Astrocyte of the spinal cord (primary cell): ENCODE results near the gene PRPF8.

Experiments used
- DNase-seq: peaks from one replicate; pipeline ENCODE4 v3.0.0; 2011; ENCODE audit warnings: low read depth, low spot score
- H3K4me3 ChIP-seq: 2 replicates; pipeline ENCODE4 v1.5.1; 2011; ENCODE audit warnings: low read depth, mild to moderate bottlenecking, low read length, moderate library complexity
- in situ Hi-C: cut with HindIII; loops from 2 replicates; pipeline ENCODE4 v1.10.0; 2017; ENCODE audit warnings: low sequenced_read_pairs
- TF ChIP-seq, protein P1 (sequence below): IDR thresholded peaks from 2 replicates; pipeline ENCODE4 v1.5.1; 2012; ENCODE audit warnings: low read depth, mild to moderate bottlenecking, low read length, inconsistent platforms

PRPF8 gene

DNA sequence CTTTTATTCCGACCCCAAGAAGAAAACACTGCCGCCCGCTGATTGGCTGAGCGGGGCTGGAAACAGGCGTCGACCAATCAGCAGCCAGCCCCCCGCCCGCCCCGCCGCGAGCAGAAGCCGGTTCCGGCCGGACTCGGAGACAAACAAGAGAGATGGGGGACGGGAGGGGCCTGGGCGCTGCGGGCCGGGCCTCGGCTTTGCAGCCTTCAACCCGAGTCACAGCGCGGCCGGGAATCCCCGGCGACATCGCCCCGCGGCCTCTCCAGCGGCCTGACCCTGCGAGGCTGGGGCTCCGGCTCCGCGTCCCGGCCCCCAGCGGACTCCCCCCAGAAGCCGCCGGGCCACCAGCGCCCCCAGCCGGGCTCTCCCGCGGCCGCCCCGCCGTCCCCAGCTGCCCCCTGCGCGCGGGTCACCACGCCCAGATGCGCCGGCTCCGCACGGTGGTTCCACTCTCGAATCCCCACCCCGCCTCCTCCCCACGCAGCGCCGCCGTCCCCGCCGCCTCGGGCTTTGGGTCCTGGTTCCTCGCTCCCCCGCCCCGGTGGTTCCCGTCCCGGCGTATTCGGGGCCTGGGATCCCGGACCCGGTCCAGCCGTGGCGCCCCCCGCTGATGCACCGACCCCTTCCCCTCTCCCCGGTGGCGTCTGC lies 55.7 kb downstream of the PRPF8 start:
- peak; percentile 96 for DNase-seq

DNA sequence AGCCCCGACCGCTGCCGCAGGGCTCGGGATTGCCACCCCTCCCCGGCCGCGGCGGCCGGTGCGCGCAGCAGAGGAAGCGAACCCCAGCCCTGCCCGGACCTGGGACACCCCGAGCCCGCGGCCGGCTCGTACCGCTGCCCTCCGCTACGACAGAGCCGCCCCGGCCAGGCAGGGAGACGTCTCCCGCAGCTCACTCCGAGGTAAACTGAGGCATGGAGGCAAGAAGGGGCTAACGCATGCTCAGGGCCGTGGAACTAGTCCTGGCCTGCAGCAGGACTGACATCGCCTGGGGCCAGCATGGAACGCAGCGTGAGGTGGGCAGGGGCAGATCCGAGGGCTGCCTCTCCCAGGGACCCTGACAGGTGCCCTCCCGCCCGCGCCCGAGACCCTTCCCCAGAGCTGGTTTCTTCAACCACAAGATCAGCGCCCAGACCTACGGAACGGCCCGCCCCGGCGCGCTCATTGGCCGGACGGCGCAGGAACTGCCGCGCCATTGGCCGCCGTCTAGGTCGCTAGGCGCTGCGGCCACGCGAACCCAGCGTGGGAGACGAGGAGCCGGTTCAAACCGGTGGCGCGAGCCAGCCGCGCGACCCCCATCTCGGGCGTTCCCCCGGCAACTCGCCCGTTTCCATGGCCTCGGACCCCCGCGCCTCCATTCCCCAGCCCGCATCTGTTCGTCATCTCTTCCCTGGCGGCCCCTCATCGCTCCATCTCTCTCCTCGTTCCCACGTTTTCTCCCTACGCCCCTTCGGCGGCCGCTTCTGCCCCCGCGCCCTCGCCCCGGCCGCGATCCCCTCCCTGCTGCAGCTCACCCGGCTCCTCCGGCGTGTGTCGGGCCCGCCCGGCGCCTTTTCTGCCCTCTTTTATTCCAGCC lies 56.4 kb downstream of the PRPF8 start, which contains the start of gene SLC43A2:
Gene SLC43A2, minus strand, starts transcription at position 853 of the 874 bp plus-strand sequence. CDS start 960 bp downstream, outside the sequence.
- in situ Hi-C loops = no loop called here

More for the DNA sequence above, 55.7 kb downstream of the PRPF8 start:
- TF ChIP-seq, protein P1, sequence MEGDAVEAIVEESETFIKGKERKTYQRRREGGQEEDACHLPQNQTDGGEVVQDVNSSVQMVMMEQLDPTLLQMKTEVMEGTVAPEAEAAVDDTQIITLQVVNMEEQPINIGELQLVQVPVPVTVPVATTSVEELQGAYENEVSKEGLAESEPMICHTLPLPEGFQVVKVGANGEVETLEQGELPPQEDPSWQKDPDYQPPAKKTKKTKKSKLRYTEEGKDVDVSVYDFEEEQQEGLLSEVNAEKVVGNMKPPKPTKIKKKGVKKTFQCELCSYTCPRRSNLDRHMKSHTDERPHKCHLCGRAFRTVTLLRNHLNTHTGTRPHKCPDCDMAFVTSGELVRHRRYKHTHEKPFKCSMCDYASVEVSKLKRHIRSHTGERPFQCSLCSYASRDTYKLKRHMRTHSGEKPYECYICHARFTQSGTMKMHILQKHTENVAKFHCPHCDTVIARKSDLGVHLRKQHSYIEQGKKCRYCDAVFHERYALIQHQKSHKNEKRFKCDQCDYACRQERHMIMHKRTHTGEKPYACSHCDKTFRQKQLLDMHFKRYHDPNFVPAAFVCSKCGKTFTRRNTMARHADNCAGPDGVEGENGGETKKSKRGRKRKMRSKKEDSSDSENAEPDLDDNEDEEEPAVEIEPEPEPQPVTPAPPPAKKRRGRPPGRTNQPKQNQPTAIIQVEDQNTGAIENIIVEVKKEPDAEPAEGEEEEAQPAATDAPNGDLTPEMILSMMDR = peak; percentile 19
- peak overlapping the region; percentile 62 for H3K4me3 ChIP-seq
- in situ Hi-C loops = no loop called here

DNA sequence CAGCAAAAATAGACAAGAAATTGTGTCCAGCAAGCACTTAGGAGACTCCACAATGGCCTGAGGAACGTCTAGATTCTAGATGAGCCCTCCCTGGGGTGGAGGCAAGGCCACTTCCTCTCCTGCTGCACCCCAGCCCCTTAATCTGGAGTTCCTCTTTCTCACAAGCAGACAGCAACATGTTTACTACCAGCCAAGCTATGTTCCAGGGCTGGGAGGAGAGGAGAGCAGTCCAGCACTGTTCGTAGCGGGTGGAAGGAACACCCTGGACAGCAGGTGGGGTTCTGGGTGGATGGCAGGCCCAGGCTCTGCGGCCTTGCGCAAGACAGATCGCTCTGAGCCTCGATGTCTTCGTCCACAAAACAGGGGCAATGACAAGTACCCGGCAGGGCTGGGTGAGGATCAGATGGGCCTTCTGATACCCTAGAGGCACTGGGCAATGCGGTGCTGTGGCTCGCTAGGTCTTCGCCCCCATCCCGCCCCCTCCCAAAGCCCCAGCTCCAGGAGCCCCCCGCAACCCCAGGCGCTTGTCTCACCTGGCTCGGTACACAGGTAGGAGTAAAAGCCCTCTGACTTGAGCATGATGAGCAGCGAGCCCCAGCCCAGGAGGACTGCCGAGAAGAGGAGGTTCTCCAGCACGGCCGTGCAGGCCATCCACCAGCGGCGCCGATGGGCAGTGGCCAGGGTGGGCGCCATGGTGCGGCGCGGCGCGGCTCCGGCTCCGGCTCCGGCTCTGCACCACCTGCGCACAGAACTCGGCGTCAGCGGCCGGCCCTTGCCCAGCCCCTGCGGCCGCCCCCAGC lies 57.3 kb downstream of the PRPF8 start:
- peak overlapping the region; percentile 20 for H3K4me3 ChIP-seq
- in situ Hi-C loops = no loop called here
- TF ChIP-seq, protein P1 = no peak
- DNase-seq = no peak

More for the DNA sequence above, 56.4 kb downstream of the PRPF8 start, which contains the start of gene SLC43A2:
- peak; percentile 80 for DNase-seq
- TF ChIP-seq, protein P1 = no peak
- peak within 1 kb of the TSS; percentile 62 for H3K4me3 ChIP-seq

DNA sequence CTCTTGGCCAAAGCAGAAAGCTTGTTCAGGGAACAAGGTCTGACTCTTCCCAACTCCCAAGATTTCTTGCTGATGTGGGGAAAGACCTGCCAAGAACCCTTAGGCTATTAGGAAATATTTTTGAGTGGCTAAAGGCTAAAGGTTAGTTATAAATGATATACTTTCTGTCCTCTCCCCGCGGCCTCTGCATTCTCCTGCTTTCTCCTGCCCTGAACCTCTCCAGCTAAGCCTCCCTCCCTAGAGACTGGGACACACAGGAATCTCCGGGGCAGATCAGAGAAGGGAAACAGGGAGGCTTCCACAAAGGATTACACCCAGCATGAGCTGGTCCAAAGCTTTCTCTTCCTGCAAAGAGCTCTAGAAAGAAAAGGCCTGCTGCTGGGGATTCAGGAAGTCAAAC lies 58.3 kb downstream of the PRPF8 start:
- DNase-seq = no peak
- H3K4me3 ChIP-seq = no peak overlapping the region
- TF ChIP-seq, protein P1 = no peak
- in situ Hi-C loops = no loop called here

DNA sequence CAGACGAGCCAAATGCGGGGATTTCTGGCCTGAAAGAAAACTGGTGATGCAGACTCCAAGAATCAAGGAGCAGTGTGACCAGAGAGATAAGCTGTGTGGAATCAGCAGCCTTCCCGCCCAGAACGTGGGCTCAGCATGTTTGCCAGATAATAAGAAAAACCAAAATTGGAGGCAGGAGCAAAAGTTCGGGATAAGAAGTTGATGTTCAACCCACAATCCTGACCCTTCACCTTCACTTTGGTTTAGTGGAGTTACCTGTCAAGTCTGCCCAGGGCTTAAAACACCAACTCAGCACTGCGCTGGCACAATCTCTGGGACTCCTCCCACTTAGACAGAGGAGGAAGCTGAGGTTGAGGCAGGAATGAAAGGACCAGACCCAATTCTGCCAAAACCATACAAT lies 59.1 kb downstream of the PRPF8 start:
- in situ Hi-C loops = no loop called here
- H3K4me3 ChIP-seq = no peak overlapping the region
- TF ChIP-seq, protein P1 = no peak
- no peak for DNase-seq

DNA sequence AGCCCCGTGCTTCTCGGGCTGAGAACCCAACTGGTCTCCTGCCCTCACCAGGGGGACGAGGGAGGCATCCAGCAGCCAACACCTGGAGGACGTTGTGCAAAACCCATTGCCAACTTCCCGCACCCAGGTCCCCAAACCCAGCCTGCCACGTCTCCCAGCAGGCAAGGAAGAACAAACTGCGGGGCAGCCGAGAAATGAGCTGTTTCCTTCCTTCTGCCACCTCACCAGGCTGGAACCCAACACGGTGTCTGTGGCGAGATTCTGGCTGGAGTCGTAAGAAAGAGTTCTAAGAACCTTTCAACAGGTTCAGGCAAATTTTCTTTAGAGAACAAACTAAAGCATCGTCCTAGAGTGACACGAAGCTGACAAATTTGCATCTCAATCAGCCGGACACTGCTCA lies 59.6 kb downstream of the PRPF8 start:
- DNase-seq = no peak

More for the DNA sequence above, 59.6 kb downstream of the PRPF8 start:
- in situ Hi-C loops = no loop called here
- TF ChIP-seq, protein P1 = no peak
- no peak overlapping the region for H3K4me3 ChIP-seq
